HL-60 (cell line): Measurements from ENCODE around the gene XPO5.
"Not testable (repeated sequence)": the region's sequence is repeated elsewhere in the genome, so short reads cannot be mapped to it uniquely, and the experiment has no call there.

Source experiments
- DNase-seq, 2 experiments: peaks; one replicate each; pipeline ENCODE4 v3.0.0-alpha.2; 2010 to 2020; ENCODE audit warnings: low read depth in 1 of 2, low spot score in 1 of 2
- H3K27ac ChIP-seq: fragments of 250-450 bp; sonication (Bioruptor Pico); replicated peaks from 2 replicates; pipeline ENCODE4 v1.5.1; 2020; ENCODE audit warnings: mild to moderate bottlenecking, moderate library complexity
- H3K27me3 ChIP-seq: fragments of 250-450 bp; sonication (Bioruptor Pico); 2 replicates; pipeline ENCODE4 v1.5.1; 2021; ENCODE audit warnings: mild to moderate bottlenecking, moderate library complexity; ENCODE audit not compliant: insufficient read depth, poor library complexity, severe bottlenecking
- H3K4me3 ChIP-seq: replicated peaks from 2 replicates; pipeline ENCODE4 v1.5.1; 2011; ENCODE audit warnings: mild to moderate bottlenecking, control low read depth, low read length; ENCODE audit not compliant: insufficient read depth
- GABPA ChIP-seq: IDR thresholded peaks from 2 replicates; pipeline ENCODE4 v1.6.1; 2012; ENCODE audit warnings: low read depth
- POLR2AphosphoS5 ChIP-seq: IDR thresholded peaks from 2 replicates; pipeline ENCODE4 v1.6.1; 2012; ENCODE audit warnings: low read depth
- REST ChIP-seq: IDR thresholded peaks from 2 replicates; pipeline ENCODE4 v1.6.1; 2012; ENCODE audit warnings: low read depth; ENCODE audit not compliant: insufficient replicate concordance
- SPI1 ChIP-seq: IDR thresholded peaks from 2 replicates; pipeline ENCODE4 v1.6.1; 2012; ENCODE audit warnings: low read depth, mild to moderate bottlenecking, borderline replicate concordance
- TF ChIP-seq, protein P1 (sequence below): IDR thresholded peaks from one replicate; pipeline ENCODE4 v1.5.1; 2011; ENCODE audit warnings: low read length, control low read depth, inconsistent platforms; ENCODE audit not compliant: insufficient read depth

The XPO5 gene

GRCh38 chr6:43540507-43540906 lies 35.3 kb downstream of the XPO5 start:
- Histone ChIP-seq H3K4me3 (no peak overlapping the region), H3K27me3 (no peaks in the 10 kb centered on the region), H3K27ac (no peak overlapping the region)
- no peak for TF ChIP-seq GABPA
- no peak for TF ChIP-seq SPI1
- TF ChIP-seq POLR2AphosphoS5: no peak
- no peak for TF ChIP-seq REST
- TF ChIP-seq, protein P1, sequence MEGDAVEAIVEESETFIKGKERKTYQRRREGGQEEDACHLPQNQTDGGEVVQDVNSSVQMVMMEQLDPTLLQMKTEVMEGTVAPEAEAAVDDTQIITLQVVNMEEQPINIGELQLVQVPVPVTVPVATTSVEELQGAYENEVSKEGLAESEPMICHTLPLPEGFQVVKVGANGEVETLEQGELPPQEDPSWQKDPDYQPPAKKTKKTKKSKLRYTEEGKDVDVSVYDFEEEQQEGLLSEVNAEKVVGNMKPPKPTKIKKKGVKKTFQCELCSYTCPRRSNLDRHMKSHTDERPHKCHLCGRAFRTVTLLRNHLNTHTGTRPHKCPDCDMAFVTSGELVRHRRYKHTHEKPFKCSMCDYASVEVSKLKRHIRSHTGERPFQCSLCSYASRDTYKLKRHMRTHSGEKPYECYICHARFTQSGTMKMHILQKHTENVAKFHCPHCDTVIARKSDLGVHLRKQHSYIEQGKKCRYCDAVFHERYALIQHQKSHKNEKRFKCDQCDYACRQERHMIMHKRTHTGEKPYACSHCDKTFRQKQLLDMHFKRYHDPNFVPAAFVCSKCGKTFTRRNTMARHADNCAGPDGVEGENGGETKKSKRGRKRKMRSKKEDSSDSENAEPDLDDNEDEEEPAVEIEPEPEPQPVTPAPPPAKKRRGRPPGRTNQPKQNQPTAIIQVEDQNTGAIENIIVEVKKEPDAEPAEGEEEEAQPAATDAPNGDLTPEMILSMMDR: no peak
- no peak for DNase-seq

- not testable (repeated sequence) for H3K27ac ChIP-seq, H3K27me3 ChIP-seq, DNase-seq, H3K4me3 ChIP-seq
Measured at GRCh38 chr6:43539409-43539808, 36.4 kb downstream of the XPO5 start.

- H3K4me3 ChIP-seq, DNase-seq, H3K27me3 ChIP-seq, H3K27ac ChIP-seq: not testable (repeated sequence)
Measured at GRCh38 chr6:43538986-43539385, 36.9 kb downstream of the XPO5 start.

DNA sequence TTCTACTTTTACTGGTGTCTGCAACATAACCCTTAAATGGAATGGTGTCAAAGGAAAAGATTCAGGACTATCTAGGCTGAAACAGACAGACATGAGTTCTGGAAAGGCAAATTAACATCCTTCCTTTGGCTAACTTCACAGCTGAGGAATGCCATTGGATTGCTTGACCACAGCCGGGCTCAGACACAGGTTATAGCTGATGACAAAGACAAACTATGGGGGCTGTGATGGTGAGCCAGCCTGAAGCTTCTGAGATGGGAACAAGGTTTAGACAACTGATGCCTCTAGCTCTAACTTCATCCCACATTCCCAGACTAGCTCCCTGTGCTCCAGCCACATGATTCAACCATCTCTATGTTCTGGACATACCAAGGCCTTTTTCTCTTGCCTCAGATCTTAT lies 43.6 kb downstream of the XPO5 start:
- H3K27me3 ChIP-seq: no peaks in the 10 kb centered on the region

More for the DNA sequence above, 43.6 kb downstream of the XPO5 start:
- H3K27ac ChIP-seq: no peak overlapping the region
- no peak for DNase-seq
- TF ChIP-seq GABPA: no peak
- no peak for TF ChIP-seq REST
- TF ChIP-seq, protein P1: no peak
- TF ChIP-seq POLR2AphosphoS5: no peak
- no peak for TF ChIP-seq SPI1
- H3K4me3 ChIP-seq: no peak overlapping the region
